HG02852 (cell line): Measurements from ENCODE around the gene NEU2.

Experiments
- ATAC-seq: cut with Tn5 transposase; IDR thresholded peaks from one replicate; pipeline ENCODE4 v1.9.1; 2021; ENCODE audit warnings: mild to moderate bottlenecking, moderate library complexity; ENCODE audit not compliant: unreplicated experiment

The NEU2 gene

GRCh38 chr2:233032551-233033320 is at the start of gene NEU2:
NEU2 (plus strand) TSS chr2:233032672; CDS start chr2:233032672, 0 bp downstream.
- no peak for ATAC-seq

GRCh38 chr2:232982926-232983668 is 49.4 kb upstream of the NEU2 start:
- ATAC-seq: no peak

- ATAC-seq: no peak
Observed at GRCh38 chr2:232983669-232984140, 48.8 kb upstream of the NEU2 start.

GRCh38 chr2:232984451-232985207 is 47.8 kb upstream of the NEU2 start:
- no peak for ATAC-seq

- no peak for ATAC-seq
Observed at GRCh38 chr2:232986155-232986554, 46.3 kb upstream of the NEU2 start.

- ATAC-seq: no peak
Observed at GRCh38 chr2:232993231-232993821, 39.1 kb upstream of the NEU2 start.

GRCh38 chr2:232994446-232994845 is 38.0 kb upstream of the NEU2 start:
- ATAC-seq: no peak

- no peak for ATAC-seq
Observed at GRCh38 chr2:232997749-232998665, 34.5 kb upstream of the NEU2 start.

GRCh38 chr2:232998666-232998985 is 33.8 kb upstream of the NEU2 start:
- ATAC-seq: no peak

- ATAC-seq: no peak
Observed at GRCh38 chr2:232999354-232999753, 33.1 kb upstream of the NEU2 start.

GRCh38 chr2:233000886-233001750 is 31.4 kb upstream of the NEU2 start:
- ATAC-seq: no peak

GRCh38 chr2:233002829-233003657 is 29.4 kb upstream of the NEU2 start:
- no peak for ATAC-seq

- ATAC-seq: no peak
Observed at GRCh38 chr2:233003658-233004555, 28.6 kb upstream of the NEU2 start.

- ATAC-seq: no peak
Observed at GRCh38 chr2:233005096-233005495, 27.4 kb upstream of the NEU2 start.

- no peak for ATAC-seq
Observed at GRCh38 chr2:233006648-233007047, 25.8 kb upstream of the NEU2 start.

- no peak for ATAC-seq
Observed at GRCh38 chr2:233007270-233007669, 25.2 kb upstream of the NEU2 start.

GRCh38 chr2:233007739-233008138 is 24.7 kb upstream of the NEU2 start:
- no peak for ATAC-seq
